IPS-18c (cell line): ENCODE measurements around the gene KRTAP4-6.
"Not testable (repeated sequence)": the region's sequence is repeated elsewhere in the genome, so short reads cannot be mapped to it uniquely, and the experiment has no call there.

Experiments used
- H3K4me3 ChIP-seq: 2 replicates; pipeline ENCODE4 v1.7.0; 2013; ENCODE audit warnings: low read depth, mild to moderate bottlenecking, low read length, moderate library complexity; ENCODE audit not compliant: insufficient read depth
- H3K9me3 ChIP-seq: one replicate; pipeline ENCODE4 v1.6.1; 2013; ENCODE audit warnings: mild to moderate bottlenecking, low read length, moderate library complexity; ENCODE audit not compliant: control insufficient read depth, insufficient read depth

Gene KRTAP4-6

GRCh38 chr17:41119696-41120690 is 20.4 kb downstream of the KRTAP4-6 start:
- not testable (repeated sequence) for H3K4me3 ChIP-seq

GRCh38 chr17:41118721-41119120 is 21.6 kb downstream of the KRTAP4-6 start:
- Histone ChIP-seq H3K4me3 (no peak overlapping the region), H3K9me3 (peaks cover 2% of the 10 kb centered on the region)

More at GRCh38 chr17:41119696-41120690, 20.4 kb downstream of the KRTAP4-6 start:
- H3K9me3 ChIP-seq = not testable (repeated sequence)

- not testable (repeated sequence) for H3K9me3 ChIP-seq, H3K4me3 ChIP-seq
Observed at GRCh38 chr17:41117846-41118386, 22.4 kb downstream of the KRTAP4-6 start, which contains the start of gene KRTAP4-11. TSS of gene KRTAP4-11 (minus strand) at chr17:41118373. CDS start at chr17:41118315, 58 bp downstream.

- H3K9me3 ChIP-seq = peaks cover 5% of the 10 kb centered on the region
- no peak overlapping the region for H3K4me3 ChIP-seq
Observed at GRCh38 chr17:41116297-41116696, 24.0 kb downstream of the KRTAP4-6 start.

GRCh38 chr17:41111151-41111885 is 29.0 kb downstream of the KRTAP4-6 start:
- H3K9me3 ChIP-seq = peaks cover 5% of the 10 kb centered on the region
- no peak overlapping the region for H3K4me3 ChIP-seq

GRCh38 chr17:41108728-41109386 is 31.5 kb downstream of the KRTAP4-6 start:
- H3K9me3 ChIP-seq, H3K4me3 ChIP-seq: not testable (repeated sequence)

GRCh38 chr17:41107941-41108450 is 32.3 kb downstream of the KRTAP4-6 start:
- H3K4me3 ChIP-seq = no peak overlapping the region

GRCh38 chr17:41105347-41105746 is 35.0 kb downstream of the KRTAP4-6 start, which contains the start of gene KRTAP4-9:
TSS of gene KRTAP4-9 (plus strand) at chr17:41105389. CDS start at chr17:41105389, 0 bp downstream.
- H3K9me3 ChIP-seq, H3K4me3 ChIP-seq: not testable (repeated sequence)

More at GRCh38 chr17:41107941-41108450, 32.3 kb downstream of the KRTAP4-6 start:
- H3K9me3 ChIP-seq = peaks cover under 1% of the 10 kb centered on the region

GRCh38 chr17:41104386-41105038 is 35.8 kb downstream of the KRTAP4-6 start:
- not testable (repeated sequence) for H3K9me3 ChIP-seq, H3K4me3 ChIP-seq

GRCh38 chr17:41103896-41104295 is 36.4 kb downstream of the KRTAP4-6 start:
- Histone ChIP-seq H3K4me3 (no peak overlapping the region), H3K9me3 (no peaks in the 10 kb centered on the region)

GRCh38 chr17:41101586-41102259 is 38.6 kb downstream of the KRTAP4-6 start, which contains the start of gene KRTAP4-16:
TSS of gene KRTAP4-16 (minus strand) at chr17:41102209. CDS start at chr17:41102209, 0 bp downstream.
- Histone ChIP-seq H3K9me3 (no peaks in the 10 kb centered on the region), H3K4me3 (no peak within 1 kb of the TSS)

GRCh38 chr17:41099682-41100480 is 40.5 kb downstream of the KRTAP4-6 start:
- H3K9me3 ChIP-seq = not testable (repeated sequence)

GRCh38 chr17:41098481-41098880 is 41.9 kb downstream of the KRTAP4-6 start:
- Histone ChIP-seq H3K4me3 (no peak overlapping the region), H3K9me3 (no peaks in the 10 kb centered on the region)

More at GRCh38 chr17:41099682-41100480, 40.5 kb downstream of the KRTAP4-6 start:
- not testable (repeated sequence) for H3K4me3 ChIP-seq

- H3K9me3 ChIP-seq = no peaks in the 10 kb centered on the region
Observed at GRCh38 chr17:41098042-41098441, 42.3 kb downstream of the KRTAP4-6 start, which contains the start of gene KRTAP4-8. TSS of gene KRTAP4-8 (minus strand) at chr17:41098142. CDS start at chr17:41098084, 58 bp downstream.

GRCh38 chr17:41096055-41096454 is 44.3 kb downstream of the KRTAP4-6 start:
- H3K9me3 ChIP-seq = no peaks in the 10 kb centered on the region
- no peak overlapping the region for H3K4me3 ChIP-seq

More at GRCh38 chr17:41098042-41098441, 42.3 kb downstream of the KRTAP4-6 start, which contains the start of gene KRTAP4-8:
- no peak within 1 kb of the TSS for H3K4me3 ChIP-seq
